ENCODE results near the gene FAM135A. TPM values are rescaled to one million over a fixed set of nuclear protein-coding genes. Genes with fewer than 3 reads are reported as not detected.

FAM135A gene
- total and polyA plus RNA-seq, 2 of the 13 experiments (the other 11 are each of a cell fraction or from before 2014, with no cell fraction given) = 26.9 to 31.5 TPM

GRCh38 chr6:70566751-70567382, 153.6 kb downstream of the FAM135A start, which contains the start of gene SDHAF4 (continued):
- TF ChIP-seq THAP9 (CRISPR knock-in tag; IDR thresholded peaks at IDR 0.05; ENCODE audit: borderline replicate concordance) (peak; percentile 100), RCOR2 (CRISPR knock-in tag; IDR thresholded peaks at IDR 0.05) (no peak), ZBTB34 (CRISPR knock-in tag; IDR thresholded peaks at IDR 0.05) (no peak), ATRX (CRISPR knock-in tag; IDR thresholded peaks at IDR 0.05; ENCODE audit: borderline replicate concordance) (no peak), ZNF550 (CRISPR knock-in tag; IDR thresholded peaks at IDR 0.05; ENCODE audit: borderline replicate concordance) (0 out of 2 replicates have a peak, but pooled peaks have one; percentile 33), ZNF709 (CRISPR knock-in tag; IDR thresholded peaks at IDR 0.05) (peak; percentile 81; the same call in 1 of the 2 replicates), ZNF552 (CRISPR knock-in tag; IDR thresholded peaks at IDR 0.05; ENCODE audit: borderline replicate concordance) (0 out of 2 replicates have a peak, but pooled peaks have one; percentile 32), CEBPG (CRISPR knock-in tag; IDR thresholded peaks at IDR 0.05) (no peak), ZNF850 (CRISPR knock-in tag; conservative IDR thresholded peaks at IDR 0.05) (no peak), POLR2G (IDR thresholded peaks at IDR 0.05; ENCODE audit: low read depth, low read length) (peak; percentile 98), PHB2 (IDR thresholded peaks at IDR 0.05; ENCODE audit: partially characterized antibody) (no peak), NFE2L1 (CRISPR knock-in tag; IDR thresholded peaks at IDR 0.05; ENCODE audit: borderline replicate concordance) (0 out of 2 replicates have a peak, but pooled peaks have one; percentile 64), ZNF724P (CRISPR knock-in tag; IDR thresholded peaks at IDR 0.05; ENCODE audit: borderline replicate concordance) (peak; percentile 78; the same call in 1 of the 2 replicates), TAF1 (CRISPR knock-in tag; IDR thresholded peaks at IDR 0.05) (peak; percentile 87), ZNF484 (CRISPR knock-in tag; IDR thresholded peaks at IDR 0.05; ENCODE audit: borderline replicate concordance, low read depth) (no peak), TBX3 (IDR thresholded peaks at IDR 0.05; ENCODE audit: borderline replicate concordance) (no peak), TFDP1 (CRISPR knock-in tag; IDR thresholded peaks at IDR 0.05; ENCODE audit: borderline replicate concordance) (peak; percentile 74), TFDP2 (CRISPR knock-in tag; IDR thresholded peaks at IDR 0.05) (peak; percentile 63), U2AF2 (IDR thresholded peaks at IDR 0.05; ENCODE audit: low read depth, low read length) (no peak), NFIC (IDR thresholded peaks at IDR 0.05; ENCODE audit: low read length) (no peak), ZNF335 (CRISPR knock-in tag; IDR thresholded peaks at IDR 0.05) (no peak), ZNF503 (CRISPR knock-in tag; IDR thresholded peaks at IDR 0.05) (peak; percentile 45; the same call in 1 of the 2 replicates)
